Spleen (tissue), 7 donors: Measurements from ENCODE around the gene IFNA7.
A peak's percentile ranks its signal among the peaks of the same experiment; 100 is the strongest.

Experiments used
- CTCF ChIP-seq, 11 experiments: fragments of 200-600 bp in 7 of 11; fragments of 450-650 bp in 4 of 11; sonication (generic) in 4 of 11; IDR thresholded peaks in 8 of 11; conservative IDR thresholded peaks in 3 of 11; 1 replicate in 7 of 11; 2 replicates in 4 of 11; pipeline versions ENCODE4 v1.4.0 to v1.8.0; 2016 to 2021; ENCODE audit warnings: antibody characterized with exemption in 11 of 11, inconsistent platforms in 4 of 11, mild to moderate bottlenecking in 1 of 11
- POLR2A ChIP-seq, 3 donors: fragments of 450-650 bp; IDR thresholded peaks; one replicate each; pipeline ENCODE4 v1.5.1; 2017; ENCODE audit warnings: antibody characterized with exemption in 3 of 3, mild to moderate bottlenecking in 1 of 3
- POLR2AphosphoS5 ChIP-seq, 3 donors: sonication (generic); formaldehyde crosslinking; IDR thresholded peaks; one replicate each; pipeline ENCODE4 v1.5.1; 2017; ENCODE audit warnings: antibody characterized with exemption in 3 of 3
- donor health status: DM: no; HTN: no; CAD: no; lungs with moderate emphysema.
- donor health status: DM: no; HTN: no; CAD: no.
- donor health status: DM: no; HTN: no; CAD: no.

GRCh38 chr9:21154018-21154608 is 47.9 kb downstream of the IFNA7 start:
- TF ChIP-seq CTCF (IDR thresholded peaks at IDR 0.05 in 8 of 11, conservative IDR thresholded peaks at IDR 0.05 in 3 of 11) (peak in 4 of 11 experiments; percentile 11 to 37 (median 26)), POLR2A (IDR thresholded peaks at IDR 0.05) (no peak), POLR2AphosphoS5 (IDR thresholded peaks at IDR 0.05) (no peak)
